MM.1S (cell line): ENCODE data around the gene APBB1IP.

Experiments
- DNase-seq: peaks from one replicate; pipeline ENCODE4 v3.0.0-alpha.2; 2015
- H2AFZ ChIP-seq: fragments of 300-600 bp; sonication (generic); 2 replicates; pipeline ENCODE4 v1.6.0; 2016; ENCODE audit warnings: antibody characterized with exemption, low read length
- H3F3A ChIP-seq: fragments of 300-600 bp; sonication (generic); 2 replicates; pipeline ENCODE4 v1.6.1; 2016; ENCODE audit warnings: mild to moderate bottlenecking, antibody characterized with exemption, low read length, moderate library complexity, mixed read lengths; ENCODE audit not compliant: insufficient read depth
- H3K27ac ChIP-seq: fragments of 300-600 bp; sonication (generic); 2 replicates; pipeline ENCODE4 v1.5.1; 2016; ENCODE audit warnings: mild to moderate bottlenecking, low read length
- H3K27me3 ChIP-seq: fragments of 300-600 bp; sonication (generic); replicated peaks from 2 replicates; pipeline ENCODE4 v1.6.0; 2016; ENCODE audit warnings: low read length; ENCODE audit not compliant: insufficient read depth
- H3K36me3 ChIP-seq: fragments of 300-600 bp; sonication (generic); replicated peaks from 2 replicates; pipeline ENCODE4 v1.6.1; 2016; ENCODE audit warnings: mild to moderate bottlenecking, low read length, mixed read lengths; ENCODE audit not compliant: insufficient read depth
- H3K4me1 ChIP-seq: fragments of 300-600 bp; sonication (generic); 2 replicates; pipeline ENCODE4 v1.6.1; 2016; ENCODE audit warnings: low read length, mixed read lengths
- H3K4me2 ChIP-seq: fragments of 300-600 bp; sonication (generic); 2 replicates; pipeline ENCODE4 v1.6.0; 2016; ENCODE audit warnings: low read depth, low read length
- H3K4me3 ChIP-seq: fragments of 300-600 bp; sonication (generic); 2 replicates; pipeline ENCODE4 v1.5.1; 2016; ENCODE audit warnings: low read length, mixed read lengths
- H3K79me2 ChIP-seq: fragments of 300-600 bp; sonication (generic); 2 replicates; pipeline ENCODE4 v1.6.1; 2016; ENCODE audit warnings: mixed run types, low read length, mixed read lengths
- H3K9ac ChIP-seq: fragments of 300-600 bp; sonication (generic); 2 replicates; pipeline ENCODE4 v1.6.1; 2016; ENCODE audit warnings: low read length, mixed read lengths
- H3K9me2 ChIP-seq: fragments of 300-600 bp; sonication (generic); replicated peaks from 2 replicates; pipeline ENCODE4 v1.6.1; 2016; ENCODE audit warnings: mild to moderate bottlenecking, low read length, mixed read lengths; ENCODE audit not compliant: insufficient read depth
- H3K9me3 ChIP-seq: fragments of 300-600 bp; sonication (generic); replicated peaks from 2 replicates; pipeline ENCODE4 v1.6.1; 2016; ENCODE audit warnings: mild to moderate bottlenecking, low read length, mixed read lengths; ENCODE audit not compliant: insufficient read depth
- H4K20me1 ChIP-seq: fragments of 300-600 bp; sonication (generic); 2 replicates; pipeline ENCODE4 v1.6.1; 2016; ENCODE audit warnings: mild to moderate bottlenecking, low read length, moderate library complexity, mixed read lengths; ENCODE audit not compliant: insufficient read depth
- CTCF ChIP-seq: fragments of 300-600 bp; sonication (generic); IDR thresholded peaks from 2 replicates; pipeline ENCODE4 v1.5.1; 2016; ENCODE audit warnings: antibody characterized with exemption, low read length, mixed read lengths
- EZH2 ChIP-seq: fragments of 300-600 bp; sonication (generic); optimal IDR thresholded peaks from 2 replicates; pipeline ENCODE3; 2017; ENCODE audit warnings: low read depth, mild to moderate bottlenecking, antibody characterized with exemption, low read length, mixed read lengths
- EZH2phosphoT487 ChIP-seq: fragments of 300-600 bp; sonication (generic); IDR thresholded peaks from 2 replicates; pipeline ENCODE4 v1.6.1; 2018; ENCODE audit warnings: antibody characterized with exemption, low read length

APBB1IP gene

GRCh38 chr10:26527018-26527417 is 88.9 kb downstream of the APBB1IP start:
- H3K4me1 ChIP-seq, result no peaks in the 10 kb centered on the region
- no peaks in the 10 kb centered on the region for H3K9me3 ChIP-seq
- H3F3A ChIP-seq, result no peaks in the 10 kb centered on the region
- H3K27ac ChIP-seq, result no peak overlapping the region
- no peaks in the 10 kb centered on the region for H3K36me3 ChIP-seq
- H3K27me3 ChIP-seq, result no peaks in the 10 kb centered on the region
- no peak overlapping the region for H3K4me3 ChIP-seq
- no peak overlapping the region for H3K4me2 ChIP-seq
- no peak overlapping the region for H2AFZ ChIP-seq
- no peak for TF ChIP-seq EZH2
- no peak for TF ChIP-seq CTCF
- no peak for TF ChIP-seq EZH2phosphoT487
- DNase-seq, result no peak
- no peaks in the 10 kb centered on the region for H3K9me2 ChIP-seq
- H3K9ac ChIP-seq, result no peak overlapping the region
- no peaks in the 10 kb centered on the region for H4K20me1 ChIP-seq
- H3K79me2 ChIP-seq, result no peaks in the 10 kb centered on the region

GRCh38 chr10:26528048-26528447 is 89.9 kb downstream of the APBB1IP start:
- Histone ChIP-seq H3K27me3 (no peaks in the 10 kb centered on the region), H3K9ac (no peak overlapping the region), H3F3A (no peaks in the 10 kb centered on the region), H3K4me1 (no peaks in the 10 kb centered on the region), H3K4me2 (no peak overlapping the region), H3K36me3 (no peaks in the 10 kb centered on the region), H3K79me2 (no peaks in the 10 kb centered on the region), H3K9me2 (no peaks in the 10 kb centered on the region), H3K4me3 (no peak overlapping the region), H4K20me1 (no peaks in the 10 kb centered on the region), H3K27ac (no peak overlapping the region), H3K9me3 (no peaks in the 10 kb centered on the region), H2AFZ (no peak overlapping the region)
- DNase-seq, result no peak
- TF ChIP-seq EZH2phosphoT487, result no peak
- TF ChIP-seq CTCF, result no peak
- TF ChIP-seq EZH2, result no peak

- Histone ChIP-seq H3K9me3 (no peaks in the 10 kb centered on the region), H3K79me2 (no peaks in the 10 kb centered on the region), H4K20me1 (no peaks in the 10 kb centered on the region), H2AFZ (no peak overlapping the region), H3K4me2 (no peak overlapping the region), H3K4me3 (no peak overlapping the region), H3K9ac (no peak overlapping the region), H3K36me3 (no peaks in the 10 kb centered on the region), H3K27ac (no peak overlapping the region), H3K9me2 (no peaks in the 10 kb centered on the region), H3F3A (no peaks in the 10 kb centered on the region), H3K27me3 (no peaks in the 10 kb centered on the region), H3K4me1 (no peaks in the 10 kb centered on the region)
- TF ChIP-seq CTCF (no peak), EZH2phosphoT487 (no peak), EZH2 (no peak)
- DNase-seq, result no peak
Observed at GRCh38 chr10:26528715-26529393, 90.7 kb downstream of the APBB1IP start.
